Measurements from ENCODE around the gene ADAP1. TPM values are rescaled to one million over a fixed set of nuclear protein-coding genes. Genes with fewer than 3 reads are reported as not detected.

Gene ADAP1
- total RNA-seq, 1 experiment from 2014 or later: 6.2 TPM

DNA sequence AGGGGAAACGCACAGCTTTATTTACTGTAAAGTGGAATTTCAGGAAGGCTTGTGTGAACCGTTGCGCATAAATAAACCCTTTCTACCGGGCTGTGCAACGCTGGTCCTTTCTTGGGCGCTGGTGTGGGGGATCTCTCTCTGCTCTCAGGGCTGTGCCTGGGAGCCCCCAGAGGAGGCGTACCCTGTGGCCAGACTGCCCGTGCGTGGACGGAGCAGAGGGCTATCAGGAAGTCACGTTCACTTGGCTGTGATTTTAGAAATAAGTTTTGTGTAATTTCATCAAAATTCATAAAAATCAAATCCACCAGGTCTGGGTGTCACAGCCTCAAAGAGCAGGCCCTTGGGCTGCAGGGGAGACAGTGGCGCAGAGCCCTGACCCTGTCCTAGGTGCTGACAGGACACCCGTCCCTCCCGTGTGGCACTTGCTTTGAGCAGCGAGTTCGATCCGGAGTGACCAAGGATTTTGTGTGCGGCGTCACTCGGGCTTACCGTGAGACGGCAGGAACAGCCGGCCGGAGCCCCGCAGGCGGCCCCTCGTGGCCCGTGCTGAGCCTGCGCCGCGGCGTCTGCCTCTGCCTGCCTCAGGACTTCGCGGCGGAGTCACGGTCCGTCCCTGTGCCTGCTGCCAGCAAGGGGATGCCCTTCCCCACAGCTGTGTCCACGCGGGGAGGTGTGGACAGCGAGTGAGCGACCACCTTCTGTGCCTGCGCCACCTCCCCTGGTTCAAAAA, 58.0 kb downstream of the ADAP1 start:
- H4K91ac ChIP-seq (ENCODE audit: insufficient read length, low read depth, low read length): no peak overlapping the region
- H3K9me3 ChIP-seq (ENCODE audit: control insufficient read depth, low read depth, low read length): no peaks in the 10 kb centered on the region
- no peak overlapping the region; a peak in 1 of 7 replicates for H3K27ac Mint-ChIP-seq
- no peak overlapping the region for H3K9ac ChIP-seq (ENCODE audit: extremely low read depth, insufficient read length, low read length)
- H2BK15ac ChIP-seq (ENCODE audit: low read depth, low read length): no peak overlapping the region
- WGBS (ENCODE audit: extremely low coverage, insufficient read length, low lambda C conversion rate): no CpG with 5 or more reads among the region's 42 CpGs
- H3K56ac ChIP-seq (ENCODE audit: insufficient read length, low read depth, low read length): no peak overlapping the region
- H3K23me2 ChIP-seq (ENCODE audit: insufficient read length, low read depth, low read length, poor library complexity, severe bottlenecking): no peaks in the 10 kb centered on the region
- H3T11ph ChIP-seq (ENCODE audit: low read length): no peak overlapping the region
- no peak overlapping the region; a peak in 1 of 5 replicates for H3K4me3 Mint-ChIP-seq
- H3K4ac ChIP-seq (ENCODE audit: low read depth, low read length): no peak overlapping the region
- TF ChIP-seq, protein P1, sequence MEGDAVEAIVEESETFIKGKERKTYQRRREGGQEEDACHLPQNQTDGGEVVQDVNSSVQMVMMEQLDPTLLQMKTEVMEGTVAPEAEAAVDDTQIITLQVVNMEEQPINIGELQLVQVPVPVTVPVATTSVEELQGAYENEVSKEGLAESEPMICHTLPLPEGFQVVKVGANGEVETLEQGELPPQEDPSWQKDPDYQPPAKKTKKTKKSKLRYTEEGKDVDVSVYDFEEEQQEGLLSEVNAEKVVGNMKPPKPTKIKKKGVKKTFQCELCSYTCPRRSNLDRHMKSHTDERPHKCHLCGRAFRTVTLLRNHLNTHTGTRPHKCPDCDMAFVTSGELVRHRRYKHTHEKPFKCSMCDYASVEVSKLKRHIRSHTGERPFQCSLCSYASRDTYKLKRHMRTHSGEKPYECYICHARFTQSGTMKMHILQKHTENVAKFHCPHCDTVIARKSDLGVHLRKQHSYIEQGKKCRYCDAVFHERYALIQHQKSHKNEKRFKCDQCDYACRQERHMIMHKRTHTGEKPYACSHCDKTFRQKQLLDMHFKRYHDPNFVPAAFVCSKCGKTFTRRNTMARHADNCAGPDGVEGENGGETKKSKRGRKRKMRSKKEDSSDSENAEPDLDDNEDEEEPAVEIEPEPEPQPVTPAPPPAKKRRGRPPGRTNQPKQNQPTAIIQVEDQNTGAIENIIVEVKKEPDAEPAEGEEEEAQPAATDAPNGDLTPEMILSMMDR (conservative IDR thresholded peaks at IDR 0.05): no peak
- no peak overlapping the region for H2AFZ ChIP-seq (ENCODE audit: low read length)
- no peak overlapping the region for H2BK12ac ChIP-seq (ENCODE audit: insufficient read length, low read depth, low read length)
- no peak overlapping the region for H3K27ac ChIP-seq (ENCODE audit: insufficient read length, low read depth, low read length)
- H3K36me3 Mint-ChIP-seq (ENCODE audit: insufficient read depth in 1 of 3, low read depth in 3 of 3): peaks cover 22 to 51% (median 49%) of the 10 kb centered on the region in 3 experiments
- H3K79me1 ChIP-seq (ENCODE audit: insufficient read depth, low read depth, low read length, poor library complexity, severe bottlenecking): no peaks in the 10 kb centered on the region
- no peak overlapping the region for H3K23ac ChIP-seq (ENCODE audit: insufficient read length, low read depth, low read length)
- H3K14ac ChIP-seq (ENCODE audit: insufficient read depth, low read length): no peak overlapping the region
- H3K27me3 Mint-ChIP-seq (ENCODE audit: low read depth): peaks cover 1% of the 10 kb centered on the region; the same call in 1 of the 2 replicates
- no peaks in the 10 kb centered on the region for H3K79me2 ChIP-seq (ENCODE audit: insufficient read depth, low read length)
- no peak for DNase-seq
- H2BK120ac ChIP-seq (ENCODE audit: low read depth, low read length, poor library complexity, severe bottlenecking): no peak overlapping the region
- no peak overlapping the region for H2BK20ac ChIP-seq (ENCODE audit: low read depth, low read length, poor library complexity, severe bottlenecking)
- no peaks in the 10 kb centered on the region for H3K4me1 ChIP-seq (ENCODE audit: insufficient read depth, low read length)
- no peaks in the 10 kb centered on the region for H3K9me3 Mint-ChIP-seq
- no peak overlapping the region for H3K18ac ChIP-seq (ENCODE audit: insufficient read length, low read depth, low read length)
- H2AK5ac ChIP-seq (ENCODE audit: insufficient read length, low read length): no peak overlapping the region
- no peaks in the 10 kb centered on the region for H3K27me3 ChIP-seq (ENCODE audit: insufficient read depth, low read length)
- H3K4me1 Mint-ChIP-seq: peaks cover 2 to 3% of the 10 kb centered on the region in 2 experiments; a peak in 1 of 4 replicates
- no peak overlapping the region for H4K5ac ChIP-seq (ENCODE audit: insufficient read length, low read depth, low read length)
- peaks cover 3% of the 10 kb centered on the region for H4K20me1 ChIP-seq (ENCODE audit: control insufficient read depth, insufficient read depth, insufficient read length)
- no peak overlapping the region for H4K8ac ChIP-seq (replicated peaks; ENCODE audit: insufficient read length, low read depth, low read length)
- no peak overlapping the region for H3K4me2 ChIP-seq (ENCODE audit: insufficient read depth, insufficient read length, low read length)
- H2BK5ac ChIP-seq (ENCODE audit: insufficient read length, low read length): no peak overlapping the region

All from H9 (cell line).